ENCODE measurements around the gene SKIDA1.

The SKIDA1 gene

GRCh38 chr10:21464134-21464533 is 61.3 kb downstream of the SKIDA1 start:
- H3K9ac ChIP-seq, result no peak overlapping the region
- no peak for TF ChIP-seq CTCF (conservative IDR thresholded peaks at IDR 0.05; ENCODE audit: low read depth, low read length)
- no peak overlapping the region for H3K4me3 ChIP-seq (IDR thresholded peaks at IDR 0.05; ENCODE audit: insufficient read depth, low read depth, low read length)
- no peak overlapping the region for H3K27ac ChIP-seq
- H3K4me2 ChIP-seq, result no peak overlapping the region
- H3K4me1 ChIP-seq (ENCODE audit: low read depth, poor library complexity, severe bottlenecking), result no peaks in the 10 kb centered on the region
- no peak overlapping the region for H2AFZ ChIP-seq (ENCODE audit: low read depth)
- no peaks in the 10 kb centered on the region for H3K27me3 ChIP-seq (ENCODE audit: insufficient read depth, low read depth)
- no peaks in the 10 kb centered on the region for H3K79me2 ChIP-seq (ENCODE audit: insufficient read depth, low read depth)
- no peaks in the 10 kb centered on the region for H4K20me1 ChIP-seq (ENCODE audit: insufficient read depth)
- no peaks in the 10 kb centered on the region for H3K36me3 ChIP-seq (ENCODE audit: insufficient read depth)
